WTC11 (cell line): ENCODE measurements around the gene RPP14.

Source experiments
- CTCF ChIP-seq: fragments of 200-600 bp; IDR thresholded peaks from 2 replicates; pipeline ENCODE4 v1.8.0; 2022; ENCODE audit warnings: antibody characterized with exemption
- ELF4 ChIP-seq: sonication (generic); formaldehyde crosslinking; IDR thresholded peaks from 2 replicates; pipeline ENCODE4 v1.8.1; 2022; ENCODE audit warnings: low read depth, mild to moderate bottlenecking, moderate library complexity, missing genetic modification reagents
- ETV6 ChIP-seq: sonication (generic); formaldehyde crosslinking; IDR thresholded peaks from 2 replicates; pipeline ENCODE4 v1.8.1; 2022; ENCODE audit warnings: mild to moderate bottlenecking, missing genetic modification reagents
- GABPB1 ChIP-seq: sonication (generic); formaldehyde crosslinking; IDR thresholded peaks from 2 replicates; pipeline ENCODE4 v1.8.1; 2023; ENCODE audit warnings: mild to moderate bottlenecking, missing genetic modification reagents
- TCF7 ChIP-seq: sonication (generic); formaldehyde crosslinking; IDR thresholded peaks from 2 replicates; pipeline ENCODE4 v1.8.0; 2022; ENCODE audit warnings: mild to moderate bottlenecking, low read depth, missing genetic modification reagents, moderate library complexity
- TF ChIP-seq, protein P1 (sequence below): sonication (generic); formaldehyde crosslinking; IDR thresholded peaks from 2 replicates; pipeline ENCODE4 v1.8.0; 2022; ENCODE audit warnings: mild to moderate bottlenecking, missing genetic modification reagents
- TF ChIP-seq, protein P2 (sequence below): sonication (generic); formaldehyde crosslinking; IDR thresholded peaks from 2 replicates; pipeline ENCODE4 v1.8.1; 2023; ENCODE audit warnings: mild to moderate bottlenecking, missing genetic modification reagents, moderate library complexity
- TF ChIP-seq, protein P3 (sequence below): fragments of 250-450 bp; sonication (Bioruptor Pico); IDR thresholded peaks from 2 replicates; pipeline ENCODE4 v1.9.0; 2021; ENCODE audit warnings: mild to moderate bottlenecking, borderline replicate concordance

- TF ChIP-seq CTCF (no peak), GABPB1 (no peak), ELF4 (CRISPR knock-in tag) (no peak), TCF7 (CRISPR knock-in tag) (no peak), ETV6 (CRISPR knock-in tag) (no peak)
- TF ChIP-seq, protein P1, sequence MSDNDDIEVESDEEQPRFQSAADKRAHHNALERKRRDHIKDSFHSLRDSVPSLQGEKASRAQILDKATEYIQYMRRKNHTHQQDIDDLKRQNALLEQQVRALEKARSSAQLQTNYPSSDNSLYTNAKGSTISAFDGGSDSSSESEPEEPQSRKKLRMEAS: no peak
- TF ChIP-seq, protein P2, sequence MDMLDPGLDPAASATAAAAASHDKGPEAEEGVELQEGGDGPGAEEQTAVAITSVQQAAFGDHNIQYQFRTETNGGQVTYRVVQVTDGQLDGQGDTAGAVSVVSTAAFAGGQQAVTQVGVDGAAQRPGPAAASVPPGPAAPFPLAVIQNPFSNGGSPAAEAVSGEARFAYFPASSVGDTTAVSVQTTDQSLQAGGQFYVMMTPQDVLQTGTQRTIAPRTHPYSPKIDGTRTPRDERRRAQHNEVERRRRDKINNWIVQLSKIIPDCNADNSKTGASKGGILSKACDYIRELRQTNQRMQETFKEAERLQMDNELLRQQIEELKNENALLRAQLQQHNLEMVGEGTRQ: no peak
- TF ChIP-seq, protein P3, sequence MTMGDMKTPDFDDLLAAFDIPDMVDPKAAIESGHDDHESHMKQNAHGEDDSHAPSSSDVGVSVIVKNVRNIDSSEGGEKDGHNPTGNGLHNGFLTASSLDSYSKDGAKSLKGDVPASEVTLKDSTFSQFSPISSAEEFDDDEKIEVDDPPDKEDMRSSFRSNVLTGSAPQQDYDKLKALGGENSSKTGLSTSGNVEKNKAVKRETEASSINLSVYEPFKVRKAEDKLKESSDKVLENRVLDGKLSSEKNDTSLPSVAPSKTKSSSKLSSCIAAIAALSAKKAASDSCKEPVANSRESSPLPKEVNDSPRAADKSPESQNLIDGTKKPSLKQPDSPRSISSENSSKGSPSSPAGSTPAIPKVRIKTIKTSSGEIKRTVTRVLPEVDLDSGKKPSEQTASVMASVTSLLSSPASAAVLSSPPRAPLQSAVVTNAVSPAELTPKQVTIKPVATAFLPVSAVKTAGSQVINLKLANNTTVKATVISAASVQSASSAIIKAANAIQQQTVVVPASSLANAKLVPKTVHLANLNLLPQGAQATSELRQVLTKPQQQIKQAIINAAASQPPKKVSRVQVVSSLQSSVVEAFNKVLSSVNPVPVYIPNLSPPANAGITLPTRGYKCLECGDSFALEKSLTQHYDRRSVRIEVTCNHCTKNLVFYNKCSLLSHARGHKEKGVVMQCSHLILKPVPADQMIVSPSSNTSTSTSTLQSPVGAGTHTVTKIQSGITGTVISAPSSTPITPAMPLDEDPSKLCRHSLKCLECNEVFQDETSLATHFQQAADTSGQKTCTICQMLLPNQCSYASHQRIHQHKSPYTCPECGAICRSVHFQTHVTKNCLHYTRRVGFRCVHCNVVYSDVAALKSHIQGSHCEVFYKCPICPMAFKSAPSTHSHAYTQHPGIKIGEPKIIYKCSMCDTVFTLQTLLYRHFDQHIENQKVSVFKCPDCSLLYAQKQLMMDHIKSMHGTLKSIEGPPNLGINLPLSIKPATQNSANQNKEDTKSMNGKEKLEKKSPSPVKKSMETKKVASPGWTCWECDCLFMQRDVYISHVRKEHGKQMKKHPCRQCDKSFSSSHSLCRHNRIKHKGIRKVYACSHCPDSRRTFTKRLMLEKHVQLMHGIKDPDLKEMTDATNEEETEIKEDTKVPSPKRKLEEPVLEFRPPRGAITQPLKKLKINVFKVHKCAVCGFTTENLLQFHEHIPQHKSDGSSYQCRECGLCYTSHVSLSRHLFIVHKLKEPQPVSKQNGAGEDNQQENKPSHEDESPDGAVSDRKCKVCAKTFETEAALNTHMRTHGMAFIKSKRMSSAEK (CRISPR knock-in tag): no peak
These were observed 35.6 kb upstream of the RPP14 start for GRCh38 chr3:58270485-58270884.
